ELR (cell line): Measurements from ENCODE around the gene ALOX15.
A peak's percentile ranks its signal among the peaks of the same experiment; 100 is the strongest.
"Not testable (repeated sequence)": the region's sequence is repeated elsewhere in the genome, so short reads cannot be mapped to it uniquely, and the experiment has no call there.

ENCODE experiments used
- DNase-seq: peaks from one replicate; pipeline ENCODE4 v3.0.0-alpha.2; 2015; ENCODE audit warnings: low read depth

The ALOX15 gene

DNA sequence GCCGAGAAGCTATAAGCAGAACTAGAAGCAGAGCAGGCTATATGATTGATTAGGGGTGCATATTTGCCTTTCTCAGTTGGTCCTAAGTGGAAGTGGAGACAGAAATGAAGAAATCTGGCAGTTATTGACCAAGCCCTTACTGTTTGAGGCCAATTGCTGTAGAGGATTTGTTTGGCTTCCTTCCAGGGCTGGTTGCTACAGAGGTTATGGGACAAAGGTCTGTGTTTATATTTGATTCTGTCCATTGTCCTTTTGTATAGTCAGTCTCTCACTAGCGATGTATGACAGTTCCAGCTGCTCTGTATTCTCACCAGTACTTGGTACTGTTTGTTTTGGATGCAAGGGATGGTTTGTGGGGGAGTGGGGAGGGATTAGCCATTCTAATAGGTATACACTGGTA, 7.3 kb upstream of the ALOX15 start:
- no peak for DNase-seq

- DNase-seq = no peak
Measured at GRCh38 chr17:4645642-4646041, 4.2 kb upstream of the ALOX15 start.

GRCh38 chr17:4643676-4644075, 2.2 kb upstream of the ALOX15 start:
- DNase-seq = no peak

GRCh38 chr17:4642286-4642685, 808 bp upstream of the ALOX15 start:
- no peak for DNase-seq

DNA sequence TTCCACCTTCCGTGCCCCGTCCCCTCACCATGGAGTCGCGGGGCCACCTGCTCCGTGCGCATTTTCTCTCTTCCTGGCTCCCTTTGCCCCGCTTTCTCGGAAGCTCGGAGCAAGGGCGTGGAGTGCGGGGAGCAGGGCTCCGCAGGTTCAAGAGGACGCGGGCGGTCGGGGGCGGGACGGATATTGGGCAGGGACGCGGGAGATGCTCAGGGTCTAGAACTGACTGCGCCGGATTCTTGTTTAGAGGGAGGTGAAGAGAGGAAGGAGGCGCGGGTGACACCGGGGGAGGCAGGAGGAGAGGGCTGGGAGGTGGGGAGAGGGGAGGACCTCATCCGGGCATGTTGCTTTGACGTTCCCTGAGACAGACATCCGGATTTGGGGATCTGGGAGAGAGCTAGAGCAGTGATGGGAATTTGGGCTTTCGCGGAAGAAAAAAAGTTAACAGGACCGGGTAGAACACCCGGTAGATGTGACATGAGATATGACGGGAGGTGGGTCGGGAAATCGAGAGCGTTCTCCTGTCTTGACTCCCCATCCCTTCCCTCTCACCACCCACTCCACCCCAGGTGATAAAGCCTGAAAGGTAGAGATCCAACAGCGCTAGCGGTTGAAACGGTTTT, 799 bp downstream of the ALOX15 start:
- DNase-seq = not testable (repeated sequence)

- peak; percentile 61 for DNase-seq
Measured at GRCh38 chr17:4639301-4640059, 2.0 kb downstream of the ALOX15 start.

- not testable (repeated sequence) for DNase-seq
Measured at GRCh38 chr17:4638766-4639165, 2.7 kb downstream of the ALOX15 start.

GRCh38 chr17:4636474-4637100, 4.9 kb downstream of the ALOX15 start:
- DNase-seq = no peak

DNA sequence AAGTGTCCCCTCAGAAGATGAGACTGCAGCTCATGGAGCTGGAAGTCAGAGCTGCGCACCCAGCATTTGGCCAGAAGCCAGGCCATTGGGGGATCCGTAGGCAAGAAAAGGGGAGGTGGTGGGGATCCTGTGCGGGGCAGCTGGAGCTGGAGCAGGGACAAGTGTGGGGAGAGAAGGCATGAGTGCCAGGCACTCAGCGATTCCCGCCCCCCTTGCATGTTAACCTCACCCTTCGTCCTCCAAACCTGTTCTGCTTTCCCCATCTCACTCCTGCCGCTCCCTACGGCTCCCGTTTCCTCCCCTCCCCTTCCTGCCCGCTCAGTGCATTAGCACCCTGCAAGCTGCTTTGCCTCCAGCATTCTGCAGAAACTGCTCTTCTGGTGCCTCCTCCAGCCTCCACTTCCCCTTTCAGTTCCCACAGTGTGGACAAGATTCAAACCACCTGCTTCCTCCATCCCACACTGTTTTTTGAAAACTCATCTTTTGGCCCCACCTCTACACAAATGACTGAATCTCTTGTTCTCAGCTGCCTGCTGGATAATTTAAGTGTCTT, 5.6 kb downstream of the ALOX15 start:
- no peak for DNase-seq

DNA sequence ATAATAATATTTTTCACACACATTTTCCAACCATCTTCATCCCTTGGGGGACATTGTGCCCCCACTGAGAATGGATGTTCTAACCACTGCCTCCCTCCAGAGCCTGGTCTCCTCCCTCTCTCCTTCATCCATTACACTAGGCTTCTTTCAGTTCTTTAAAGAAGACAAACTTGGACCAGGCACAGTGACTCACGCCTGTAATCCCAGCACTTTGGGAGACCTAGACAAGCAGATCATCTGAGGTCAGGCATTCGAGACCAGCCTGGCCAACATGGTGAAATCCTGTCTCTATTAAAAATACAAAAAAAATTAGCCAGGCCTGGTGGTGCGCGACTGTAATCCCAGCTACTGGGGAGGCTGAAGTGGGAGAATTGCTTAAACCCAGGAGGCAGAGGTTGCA, 6.5 kb downstream of the ALOX15 start:
- no peak for DNase-seq

DNA sequence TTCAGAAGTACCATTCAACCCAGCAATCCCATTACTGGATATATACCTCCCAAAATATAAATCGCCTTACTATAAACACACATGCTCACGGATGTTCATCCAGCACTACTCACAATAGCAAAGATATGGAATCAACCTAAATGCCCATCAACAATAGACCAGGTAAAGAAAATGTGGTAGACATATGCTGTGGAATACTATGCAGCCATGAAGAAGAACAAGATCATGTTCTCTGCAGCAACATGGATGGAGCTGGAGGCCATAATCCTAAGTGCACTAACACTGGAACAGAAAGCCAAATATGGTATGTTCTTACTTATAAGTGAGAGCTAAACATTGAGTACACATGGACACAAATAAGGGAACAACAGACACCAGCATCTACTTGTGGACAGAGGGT, 7.8 kb downstream of the ALOX15 start:
- DNase-seq = no peak

GRCh38 chr17:4632581-4632920, 8.9 kb downstream of the ALOX15 start:
- no peak for DNase-seq

DNA sequence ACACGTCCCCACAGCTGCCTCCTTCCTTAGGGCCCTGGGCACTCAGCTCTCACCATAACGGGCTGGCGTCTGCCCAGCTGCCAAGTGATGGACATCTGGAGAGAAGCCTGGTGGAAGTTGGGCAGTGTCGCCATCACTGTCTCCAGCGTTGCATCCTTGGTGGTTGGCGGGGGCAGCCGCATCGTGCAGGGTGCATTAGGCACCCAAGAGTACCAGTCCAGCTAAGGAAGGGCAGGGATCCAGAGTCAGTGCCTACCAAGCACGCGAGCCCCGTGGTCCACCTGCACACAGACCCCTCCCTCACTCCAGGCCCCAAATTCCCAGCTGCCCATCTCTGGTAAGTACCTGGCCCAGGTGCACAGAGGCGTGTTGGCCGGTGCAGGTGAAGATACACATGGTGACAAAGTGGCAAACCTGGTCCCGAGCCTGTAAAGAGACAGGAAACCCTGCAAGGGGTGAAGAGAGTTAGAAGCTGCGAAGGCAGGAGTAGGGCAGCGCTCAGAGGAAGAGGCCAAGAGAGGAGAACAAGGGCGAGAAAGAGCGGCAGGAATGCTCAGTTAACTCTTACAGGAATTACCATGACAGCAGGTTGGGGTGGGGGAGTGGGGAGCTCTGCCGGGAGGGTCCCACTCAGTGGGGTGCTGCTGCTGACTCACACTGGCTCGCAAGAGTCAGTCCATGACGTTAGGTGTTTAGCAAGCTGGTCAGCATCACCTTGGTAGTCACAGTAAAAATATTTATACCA, 9.5 kb downstream of the ALOX15 start:
- DNase-seq = peak; percentile 40

DNA sequence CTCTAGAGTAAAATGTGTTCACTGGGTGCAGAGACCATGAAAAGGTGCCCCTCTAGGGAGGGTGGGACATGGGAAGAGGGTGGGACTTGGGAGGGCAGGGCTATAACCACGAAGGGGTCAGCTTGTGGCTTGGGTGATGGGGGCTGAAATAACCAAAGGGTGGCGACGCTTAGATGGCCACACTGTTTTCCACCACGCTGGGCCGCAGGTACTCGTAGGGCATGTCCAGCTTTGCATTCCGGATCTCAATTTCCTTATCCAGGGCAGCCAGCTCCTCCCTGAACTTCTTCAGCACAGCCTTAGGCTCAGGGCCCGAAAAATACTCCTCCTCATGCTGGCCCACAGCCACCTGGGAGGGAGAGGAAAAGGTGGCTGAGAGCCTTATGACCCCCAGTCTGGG, 10.0 kb downstream of the ALOX15 start:
- no peak for DNase-seq

GRCh38 chr17:4626734-4627256, 14.7 kb downstream of the ALOX15 start:
- no peak for DNase-seq

- no peak for DNase-seq
Measured at GRCh38 chr17:4625181-4625617, 16.3 kb downstream of the ALOX15 start.

- not testable (repeated sequence) for DNase-seq
Measured at GRCh38 chr17:4624451-4624911, 17.0 kb downstream of the ALOX15 start.

- DNase-seq = peak; percentile 21
Measured at GRCh38 chr17:4623249-4623648, 18.2 kb downstream of the ALOX15 start.

- DNase-seq = no peak
Measured at GRCh38 chr17:4622375-4622774, 19.1 kb downstream of the ALOX15 start.

- no peak for DNase-seq
Measured at GRCh38 chr17:4620531-4621101, 20.9 kb downstream of the ALOX15 start.

DNA sequence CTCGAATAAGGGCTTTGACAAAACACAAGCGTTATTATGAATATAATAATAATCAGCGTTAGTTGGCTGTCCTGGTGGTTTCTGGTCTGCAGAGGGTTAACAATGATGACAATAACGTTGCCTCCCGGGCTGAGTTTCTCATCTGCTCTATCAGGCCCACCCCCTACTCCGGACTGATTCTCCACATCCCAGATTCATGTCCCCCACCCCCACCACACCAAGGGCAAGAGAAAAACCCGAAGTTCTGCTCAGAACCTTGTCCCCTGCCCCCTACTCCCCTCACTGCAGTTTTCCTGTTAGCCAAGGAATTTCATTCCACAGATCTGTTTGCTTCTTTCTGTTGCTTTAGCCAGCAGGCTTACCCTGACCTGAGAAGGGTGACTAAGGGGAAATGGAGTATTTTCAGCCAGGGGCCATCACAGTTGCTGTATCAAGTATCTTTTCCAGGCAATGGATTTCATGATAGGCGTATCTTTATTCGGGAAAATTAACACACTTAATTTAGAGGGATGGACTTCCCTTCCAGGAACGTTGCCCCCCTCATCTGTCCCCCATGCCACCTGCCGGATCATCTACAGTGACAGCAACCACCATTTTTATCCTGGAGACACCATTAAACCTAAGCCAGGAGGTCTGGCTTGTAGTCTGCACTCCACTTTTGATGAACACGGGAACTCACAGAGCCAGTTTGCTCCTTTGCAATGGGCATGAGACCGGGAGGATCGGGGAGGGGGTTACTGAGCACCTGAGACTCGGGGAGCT, 23.7 kb downstream of the ALOX15 start:
- no peak for DNase-seq
